ENCODE data around the gene KRT32. TPM values are rescaled to one million over a fixed set of nuclear protein-coding genes. Genes with fewer than 3 reads are reported as not detected.

KRT32 gene
- total RNA-seq, 1 experiment from 2014 or later = 0.42 TPM

GRCh38 chr17:41446806-41447205, 20.4 kb downstream of the KRT32 start (continued):
- TF ChIP-seq, protein P1, sequence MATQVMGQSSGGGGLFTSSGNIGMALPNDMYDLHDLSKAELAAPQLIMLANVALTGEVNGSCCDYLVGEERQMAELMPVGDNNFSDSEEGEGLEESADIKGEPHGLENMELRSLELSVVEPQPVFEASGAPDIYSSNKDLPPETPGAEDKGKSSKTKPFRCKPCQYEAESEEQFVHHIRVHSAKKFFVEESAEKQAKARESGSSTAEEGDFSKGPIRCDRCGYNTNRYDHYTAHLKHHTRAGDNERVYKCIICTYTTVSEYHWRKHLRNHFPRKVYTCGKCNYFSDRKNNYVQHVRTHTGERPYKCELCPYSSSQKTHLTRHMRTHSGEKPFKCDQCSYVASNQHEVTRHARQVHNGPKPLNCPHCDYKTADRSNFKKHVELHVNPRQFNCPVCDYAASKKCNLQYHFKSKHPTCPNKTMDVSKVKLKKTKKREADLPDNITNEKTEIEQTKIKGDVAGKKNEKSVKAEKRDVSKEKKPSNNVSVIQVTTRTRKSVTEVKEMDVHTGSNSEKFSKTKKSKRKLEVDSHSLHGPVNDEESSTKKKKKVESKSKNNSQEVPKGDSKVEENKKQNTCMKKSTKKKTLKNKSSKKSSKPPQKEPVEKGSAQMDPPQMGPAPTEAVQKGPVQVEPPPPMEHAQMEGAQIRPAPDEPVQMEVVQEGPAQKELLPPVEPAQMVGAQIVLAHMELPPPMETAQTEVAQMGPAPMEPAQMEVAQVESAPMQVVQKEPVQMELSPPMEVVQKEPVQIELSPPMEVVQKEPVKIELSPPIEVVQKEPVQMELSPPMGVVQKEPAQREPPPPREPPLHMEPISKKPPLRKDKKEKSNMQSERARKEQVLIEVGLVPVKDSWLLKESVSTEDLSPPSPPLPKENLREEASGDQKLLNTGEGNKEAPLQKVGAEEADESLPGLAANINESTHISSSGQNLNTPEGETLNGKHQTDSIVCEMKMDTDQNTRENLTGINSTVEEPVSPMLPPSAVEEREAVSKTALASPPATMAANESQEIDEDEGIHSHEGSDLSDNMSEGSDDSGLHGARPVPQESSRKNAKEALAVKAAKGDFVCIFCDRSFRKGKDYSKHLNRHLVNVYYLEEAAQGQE (IDR thresholded peaks at IDR 0.05; ENCODE audit: low read depth) = no peak
- TF ChIP-seq, protein P2, sequence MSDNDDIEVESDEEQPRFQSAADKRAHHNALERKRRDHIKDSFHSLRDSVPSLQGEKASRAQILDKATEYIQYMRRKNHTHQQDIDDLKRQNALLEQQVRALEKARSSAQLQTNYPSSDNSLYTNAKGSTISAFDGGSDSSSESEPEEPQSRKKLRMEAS (IDR thresholded peaks at IDR 0.05) = no peak
- TF ChIP-seq SIN3A (IDR thresholded peaks at IDR 0.05; ENCODE audit: low read depth) (no peak), POLR2AphosphoS5 (IDR thresholded peaks at IDR 0.05; ENCODE audit: low read depth, low read length) (no peak)

- Histone ChIP-seq H3K36me3 (ENCODE audit: control insufficient read depth in 1 of 2, insufficient read depth in 2 of 2, low read length in 2 of 2) (no peaks in the 10 kb centered on the region), H3K9me2 (ENCODE audit: insufficient read depth) (no peaks in the 10 kb centered on the region), H3K27ac (ENCODE audit: low read depth, low read length) (no peak overlapping the region), H3K79me2 (ENCODE audit: insufficient read depth, low read length) (no peaks in the 10 kb centered on the region), H2AFZ (ENCODE audit: low read depth, low read length, poor library complexity, severe bottlenecking) (no peak overlapping the region), H3K9ac (ENCODE audit: low read length) (no peak overlapping the region), H3K4me2 (ENCODE audit: low read length) (no peak overlapping the region), H3K4me1 (ENCODE audit: control insufficient read depth in 1 of 2, insufficient read depth in 2 of 2, low read length in 2 of 2) (peaks cover 0 to 7% of the 10 kb centered on the region in 2 experiments; a peak in 1 of 4 replicates), H3K4me3 (replicated peaks in 1 of 2; ENCODE audit: low read depth in 1 of 2, low read length in 2 of 2) (no peak overlapping the region), H4K20me1 (ENCODE audit: insufficient read depth) (no peaks in the 10 kb centered on the region), H3K9me3 (ENCODE audit: control insufficient read depth in 1 of 2, insufficient read depth in 1 of 2, low read depth in 1 of 2, low read length in 2 of 2) (no peaks in the 10 kb centered on the region), H3K27me3 (ENCODE audit: insufficient read depth, low read length) (no peaks in the 10 kb centered on the region)
- DNase-seq (ENCODE audit: low read depth, low spot score) (no peak), ATAC-seq (no peak)
- no TSS peak for BruUV-seq (replicated peaks)
- ChIA-PET RAD21 (ENCODE audit: low non-redundant PET in 1 of 2, low total read pairs in 2 of 2, uncharacterized antibody in 2 of 2, unreplicated experiment in 2 of 2) (no interaction called here), POLR2A (no interaction called here), CTCF (no interaction called here)
- TF ChIP-seq, protein P2 (IDR thresholded peaks at IDR 0.05) = no peak
- TF ChIP-seq POLR2A (IDR thresholded peaks at IDR 0.05; ENCODE audit: borderline replicate concordance, extremely low read depth, insufficient read depth, insufficient read length) (no peak), FOSL1 (IDR thresholded peaks at IDR 0.05; ENCODE audit: low read depth) (no peak), CTCF (IDR thresholded peaks at IDR 0.05 in 2 of 3, conservative IDR thresholded peaks at IDR 0.05 in 1 of 3; ENCODE audit: borderline replicate concordance in 1 of 3, insufficient read depth in 1 of 3, low read depth in 2 of 3, low read length in 2 of 3) (no peak), JUND (IDR thresholded peaks at IDR 0.05) (no peak), ZNF274 (IDR thresholded peaks at IDR 0.05; ENCODE audit: low read depth, low read length) (no peak), YY1 (IDR thresholded peaks at IDR 0.05; ENCODE audit: extremely low read depth, insufficient replicate concordance, low read depth, low read length) (no peak), RAD21 (IDR thresholded peaks at IDR 0.05; ENCODE audit: low read depth) (no peak), POLR2AphosphoS5 (IDR thresholded peaks at IDR 0.05; ENCODE audit: low read depth, low read length) (no peak), ZFX (IDR thresholded peaks at IDR 0.05) (no peak)
- intact Hi-C loops (cut with micrococcal nuclease) = no loop called here
Measured at GRCh38 chr17:41444640-41445039, 22.5 kb downstream of the KRT32 start.
